ENCODE results near the gene JMJD6.
"Not testable (repeated sequence)": the region's sequence is repeated elsewhere in the genome, so short reads cannot be mapped to it uniquely, and the experiment has no call there.

Gene JMJD6

DNA sequence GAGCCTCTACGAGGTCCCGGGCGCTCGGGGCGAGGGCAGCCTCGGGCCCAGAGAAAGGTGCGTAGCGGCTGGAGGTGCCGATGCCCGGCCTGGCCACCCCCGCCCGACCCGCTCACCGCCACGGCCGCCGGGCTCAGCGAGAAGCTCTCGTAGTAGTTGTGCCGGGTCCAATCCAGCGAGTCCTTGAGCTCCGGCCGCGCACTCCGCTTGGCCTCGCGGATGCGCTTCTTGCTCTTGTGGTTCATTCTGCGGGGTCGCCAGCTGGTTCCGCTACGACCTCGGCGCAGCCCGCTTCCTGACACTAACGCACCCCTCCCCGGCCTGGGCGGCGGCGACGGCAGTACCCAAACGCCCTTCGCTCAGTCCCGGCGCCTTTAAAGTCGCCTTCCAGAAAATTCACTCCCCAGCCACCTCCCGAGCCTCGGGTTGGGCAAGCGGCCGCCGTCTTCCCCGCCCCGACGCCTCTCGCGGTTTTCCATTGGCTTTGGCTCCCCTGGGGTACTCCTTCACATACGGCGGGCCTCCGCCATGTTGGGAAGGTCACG, at the start of gene JMJD6:
Gene JMJD6 (minus strand): TSS at position 376 of the 545 bp plus-strand sequence. CDS start 131 bp downstream, at position 245.
- ATAC-seq (replicated peaks) (peak; percentile 81 to 84), DNase-seq (peak; percentile 95)
- H3K27ac Mint-ChIP-seq = peak within 1 kb of the TSS; percentile 98
- peak within 1 kb of the TSS; percentile 91 to 97 for H3K4me3 Mint-ChIP-seq
- peaks cover 26 to 39% of the 10 kb centered on the region in 2 donors for H3K4me1 Mint-ChIP-seq
- peaks cover 15 to 42% of the 10 kb centered on the region in 2 donors for H3K36me3 Mint-ChIP-seq
- H3K27me3 Mint-ChIP-seq = no peaks in the 10 kb centered on the region
- no peaks in the 10 kb centered on the region for H3K9me3 Mint-ChIP-seq

DNA sequence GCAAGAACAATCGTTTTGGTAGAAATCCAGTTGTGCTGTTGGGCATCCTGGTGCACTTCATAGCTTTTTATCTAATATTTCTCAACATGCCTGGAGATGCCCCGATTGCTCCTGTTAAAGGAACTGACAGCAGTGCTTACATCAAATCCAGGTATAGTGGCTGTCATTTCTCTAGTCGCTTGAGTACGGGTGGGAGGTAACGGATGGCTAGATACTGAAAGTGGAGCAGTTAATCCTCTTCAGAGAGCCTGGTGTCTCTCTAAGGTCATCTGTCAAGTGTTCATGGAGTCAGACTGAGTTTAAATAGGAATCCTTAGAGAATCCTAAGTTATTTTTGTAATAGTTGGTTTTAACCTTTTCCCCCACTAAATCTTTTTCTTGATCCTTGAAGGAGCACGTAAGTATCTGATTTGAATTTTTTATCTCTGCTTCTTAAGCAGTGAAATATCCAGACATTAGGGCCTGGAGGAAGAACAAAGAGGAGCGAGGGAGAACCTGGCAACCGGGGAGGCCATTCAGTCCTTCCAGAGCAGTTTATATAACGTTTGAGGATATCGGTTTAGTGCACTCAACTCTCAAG, 48.7 kb upstream of the JMJD6 start:
- Mint-ChIP-seq H3K27ac (no peak overlapping the region), H3K4me3 (no peak overlapping the region), H3K4me1 (peaks cover 0 to 7% of the 10 kb centered on the region in 2 donors), H3K9me3 (no peaks in the 10 kb centered on the region), H3K36me3 (peaks cover 48 to 54% of the 10 kb centered on the region in 2 donors), H3K27me3 (no peaks in the 10 kb centered on the region)
- ATAC-seq (replicated peaks) (no peak), DNase-seq (no peak)

DNA sequence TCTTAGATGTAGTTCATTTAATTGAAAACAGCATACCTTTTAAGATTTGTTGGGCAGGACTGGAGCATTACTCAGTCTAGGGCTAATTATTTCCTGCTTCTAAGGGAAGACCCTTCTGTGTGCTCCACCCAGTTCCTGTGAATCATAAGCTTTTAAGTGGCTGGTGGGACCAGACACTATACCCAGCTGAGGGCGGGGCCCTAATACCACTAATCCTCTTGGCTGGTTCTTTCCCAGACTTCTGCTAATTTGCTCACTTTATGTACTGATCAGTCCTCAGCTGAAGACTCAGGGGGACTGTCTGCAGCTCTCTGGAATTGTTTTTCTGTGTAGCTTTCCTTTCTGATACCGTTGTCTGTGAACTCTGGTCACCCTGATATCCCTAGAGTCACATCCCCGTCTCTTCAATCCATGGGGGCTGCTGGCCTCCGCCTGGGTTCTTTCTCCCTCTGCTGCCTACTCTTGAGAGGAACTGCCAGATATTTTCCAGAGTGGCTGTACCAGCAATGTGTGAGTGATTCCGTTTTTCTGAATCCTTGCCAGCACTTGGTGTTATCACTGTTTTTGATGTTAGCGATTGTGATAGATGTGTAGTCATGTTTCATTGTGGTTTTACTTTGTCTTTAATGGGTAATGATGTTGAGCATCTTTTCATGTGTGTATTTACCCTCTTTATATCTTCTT, 46.6 kb upstream of the JMJD6 start:
- H3K4me1 Mint-ChIP-seq = peaks cover 0 to 7% of the 10 kb centered on the region in 2 donors

DNA sequence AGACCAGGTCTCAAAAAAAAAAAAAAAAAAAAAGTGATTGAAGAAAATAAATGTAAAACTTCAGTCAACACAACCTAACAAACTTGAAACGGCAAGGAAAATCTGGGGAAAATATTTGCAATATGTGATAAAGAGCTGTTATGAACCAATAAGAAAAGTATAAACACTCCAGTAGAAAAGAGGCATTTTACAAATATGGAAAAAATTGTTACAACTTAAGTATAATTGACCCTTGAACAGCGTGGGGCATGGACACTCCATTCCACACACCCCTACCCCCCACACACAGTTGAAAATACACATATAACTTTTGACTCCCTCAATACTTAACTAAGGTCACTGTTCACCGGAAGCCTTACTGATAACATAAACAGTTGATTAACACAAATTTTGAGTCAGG, 32.2 kb upstream of the JMJD6 start:
- peaks cover 20 to 31% of the 10 kb centered on the region in 2 donors for H3K36me3 Mint-ChIP-seq

More for the DNA sequence above, 46.6 kb upstream of the JMJD6 start:
- no peaks in the 10 kb centered on the region for H3K9me3 Mint-ChIP-seq
- peak in 1 of 2 donors; percentile 20 for ATAC-seq (replicated peaks)
- no peaks in the 10 kb centered on the region for H3K27me3 Mint-ChIP-seq
- peaks cover 43 to 55% of the 10 kb centered on the region in 2 donors for H3K36me3 Mint-ChIP-seq
- no peak overlapping the region for H3K4me3 Mint-ChIP-seq
- no peak overlapping the region for H3K27ac Mint-ChIP-seq
- DNase-seq = no peak

DNA sequence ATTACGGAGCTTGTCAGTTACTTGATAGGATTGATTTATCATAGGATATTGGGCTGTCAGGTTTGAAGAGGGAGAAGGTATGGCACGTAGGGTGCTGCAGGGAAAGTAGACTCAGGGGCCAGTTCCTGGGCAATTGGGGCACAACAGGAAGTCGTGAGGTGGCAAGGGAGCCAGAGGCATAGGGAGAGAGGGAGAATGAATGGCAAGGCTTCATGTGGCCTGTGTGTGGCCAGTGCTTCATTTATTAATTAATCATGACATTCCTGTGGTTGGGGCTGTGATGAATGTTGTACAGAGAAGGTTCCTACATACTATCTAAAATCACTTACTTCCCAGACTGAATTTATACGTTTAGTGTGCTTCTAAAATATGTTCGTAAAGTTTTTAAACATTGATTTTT, 30.9 kb upstream of the JMJD6 start:
- H3K4me3 Mint-ChIP-seq = no peak overlapping the region
- no peak overlapping the region for H3K27ac Mint-ChIP-seq
- no peaks in the 10 kb centered on the region for H3K27me3 Mint-ChIP-seq
- H3K9me3 Mint-ChIP-seq = no peaks in the 10 kb centered on the region
- peaks cover 22 to 36% of the 10 kb centered on the region in 2 donors for H3K36me3 Mint-ChIP-seq
- DNase-seq = no peak
- ATAC-seq (replicated peaks) = no peak
- peaks cover 1 to 9% of the 10 kb centered on the region in 2 donors for H3K4me1 Mint-ChIP-seq

More for the DNA sequence above, 32.2 kb upstream of the JMJD6 start:
- peaks cover 0 to under 1% of the 10 kb centered on the region in 2 donors for H3K4me1 Mint-ChIP-seq
- ATAC-seq (replicated peaks) (no peak), DNase-seq (no peak)
- H3K27ac Mint-ChIP-seq = no peak overlapping the region
- no peak overlapping the region for H3K4me3 Mint-ChIP-seq
- H3K9me3 Mint-ChIP-seq = no peaks in the 10 kb centered on the region
- no peaks in the 10 kb centered on the region for H3K27me3 Mint-ChIP-seq

DNA sequence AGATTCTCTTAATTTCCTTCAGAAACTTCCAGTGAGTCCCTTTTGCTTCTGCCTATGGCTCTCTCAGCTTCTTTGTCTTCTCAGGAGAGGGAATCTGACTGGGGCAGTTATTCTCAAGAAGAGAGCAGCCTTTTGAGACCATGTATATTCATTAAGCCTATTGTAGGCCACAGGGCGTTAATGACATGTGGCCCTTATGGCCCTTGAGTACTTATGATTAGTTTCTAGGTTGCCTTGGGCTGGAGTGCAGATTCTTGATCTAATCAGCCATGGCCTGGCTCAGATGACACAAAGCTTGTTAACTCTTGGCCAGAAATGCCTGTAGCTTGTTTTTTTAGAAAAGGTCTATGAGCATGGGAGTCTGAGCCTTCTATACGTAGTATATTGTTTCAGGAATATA, 28.9 kb upstream of the JMJD6 start:
- no peak for DNase-seq
- H3K4me3 Mint-ChIP-seq = no peak overlapping the region
- H3K4me1 Mint-ChIP-seq = peaks cover 1 to 9% of the 10 kb centered on the region in 2 donors
- ATAC-seq (replicated peaks) = no peak
- peaks cover 24 to 35% of the 10 kb centered on the region in 2 donors for H3K36me3 Mint-ChIP-seq
- H3K27ac Mint-ChIP-seq = no peak overlapping the region
- H3K9me3 Mint-ChIP-seq = no peaks in the 10 kb centered on the region
- H3K27me3 Mint-ChIP-seq = no peaks in the 10 kb centered on the region

DNA sequence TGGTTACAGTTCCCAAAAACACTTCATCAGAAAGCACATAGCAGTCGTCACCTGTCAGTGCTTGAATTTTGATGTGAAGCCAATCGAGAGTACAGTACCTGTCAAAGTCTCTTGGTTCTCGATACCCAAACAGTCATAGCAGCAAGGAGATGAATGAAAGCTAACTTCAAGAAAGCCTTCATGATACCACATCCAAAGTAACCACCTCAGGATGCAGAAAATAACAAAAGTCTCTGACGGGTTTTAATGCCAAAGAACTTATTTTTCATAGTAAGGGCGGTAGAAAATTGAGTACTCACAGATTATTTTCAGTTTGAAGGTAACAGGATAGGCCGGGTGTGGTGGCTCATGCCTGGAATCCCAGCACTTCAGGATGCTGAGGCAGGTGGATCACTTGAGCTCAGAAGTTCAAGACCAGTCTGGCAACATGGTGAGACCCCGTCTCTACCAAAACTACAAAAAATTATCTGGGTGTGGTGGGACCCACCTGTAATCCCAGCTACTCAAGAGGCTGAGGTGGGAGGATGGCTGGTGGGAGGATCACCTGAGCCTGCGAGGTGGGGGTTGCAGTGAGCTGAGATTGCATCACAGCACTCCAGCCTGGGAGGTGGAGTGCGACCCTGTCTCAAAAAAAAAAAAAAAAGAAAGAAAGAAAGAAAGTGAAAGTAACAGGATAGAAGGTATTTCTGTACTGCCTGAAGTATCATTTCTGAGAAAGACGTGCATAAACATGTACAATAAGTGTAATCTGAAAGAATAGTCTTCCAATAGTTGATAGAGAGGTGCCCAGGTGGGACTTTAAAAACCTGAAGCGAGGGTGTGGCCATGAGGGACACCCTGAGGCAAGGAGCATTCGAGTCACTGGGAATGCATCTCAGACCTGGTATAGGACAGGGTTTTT, 26.9 kb upstream of the JMJD6 start:
- no peak for DNase-seq
- ATAC-seq (replicated peaks) = no peak
- Mint-ChIP-seq H3K27me3 (no peaks in the 10 kb centered on the region), H3K36me3 (peaks cover 28 to 41% of the 10 kb centered on the region in 2 donors), H3K27ac (peak overlapping the region; percentile 80), H3K9me3 (no peaks in the 10 kb centered on the region), H3K4me1 (peaks cover 1 to 9% of the 10 kb centered on the region in 2 donors), H3K4me3 (no peak overlapping the region)

DNA sequence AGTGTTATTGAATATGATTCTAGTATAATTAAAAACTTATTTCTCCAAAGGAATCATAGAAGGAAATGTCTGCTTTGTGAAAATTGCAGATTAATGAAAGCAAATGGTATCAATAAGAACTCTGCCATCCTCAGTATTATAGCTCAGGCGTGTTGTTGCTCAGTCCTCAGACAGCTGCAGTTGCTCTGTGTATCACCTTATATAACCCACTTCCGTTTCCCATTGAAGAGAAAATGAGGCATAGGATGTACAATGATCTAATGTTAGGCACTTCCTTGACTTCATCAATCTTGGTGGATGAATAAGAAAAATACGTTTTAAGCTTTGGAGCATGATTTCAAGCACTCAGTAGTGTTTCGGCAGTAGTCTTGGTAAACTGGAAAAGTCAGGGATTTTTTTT, 25.6 kb upstream of the JMJD6 start:
- peaks cover 27 to 41% of the 10 kb centered on the region in 2 donors for H3K36me3 Mint-ChIP-seq

DNA sequence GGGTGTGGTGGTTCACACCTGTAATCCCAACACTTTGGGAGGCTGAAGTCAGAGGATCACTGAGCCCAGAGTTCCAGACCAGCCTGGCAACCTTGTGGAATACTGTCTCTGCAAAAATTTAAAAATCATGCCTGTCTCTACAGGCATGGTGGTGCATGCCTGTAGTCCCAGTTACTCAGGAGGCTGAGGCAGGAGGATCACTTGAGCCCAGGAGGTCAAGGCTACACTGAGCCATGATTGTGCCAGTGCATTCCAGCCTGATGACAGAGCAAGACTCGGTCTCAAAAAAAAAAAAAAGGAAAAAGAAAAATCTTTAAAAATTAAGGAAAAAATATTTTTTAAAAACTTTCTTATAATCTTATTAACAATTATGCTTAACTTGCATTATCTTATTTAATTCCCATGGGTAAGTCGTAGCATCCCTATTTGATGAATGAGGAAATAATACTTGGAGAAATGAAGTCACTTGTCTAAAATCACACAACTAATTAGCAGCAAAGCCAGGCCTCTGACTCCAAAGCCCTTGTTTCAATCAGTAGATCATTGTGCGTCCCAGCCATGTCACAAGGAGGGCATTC, 25.1 kb upstream of the JMJD6 start:
- no peak overlapping the region for H3K27ac Mint-ChIP-seq
- H3K27me3 Mint-ChIP-seq = no peaks in the 10 kb centered on the region
- no peak overlapping the region for H3K4me3 Mint-ChIP-seq
- no peak for ATAC-seq (replicated peaks)
- peaks cover 3 to 9% of the 10 kb centered on the region in 2 donors for H3K4me1 Mint-ChIP-seq
- H3K9me3 Mint-ChIP-seq = no peaks in the 10 kb centered on the region
- DNase-seq = no peak
- peaks cover 23 to 39% of the 10 kb centered on the region in 2 donors for H3K36me3 Mint-ChIP-seq

More for the DNA sequence above, 25.6 kb upstream of the JMJD6 start:
- H3K27me3 Mint-ChIP-seq = no peaks in the 10 kb centered on the region
- no peaks in the 10 kb centered on the region for H3K9me3 Mint-ChIP-seq
- no peak for DNase-seq
- no peak for ATAC-seq (replicated peaks)
- H3K27ac Mint-ChIP-seq = no peak overlapping the region
- peaks cover 3 to 9% of the 10 kb centered on the region in 2 donors for H3K4me1 Mint-ChIP-seq
- no peak overlapping the region for H3K4me3 Mint-ChIP-seq

GRCh38 chr17:76748657-76749056, 22.3 kb upstream of the JMJD6 start:
- DNase-seq = no peak
- H3K27ac Mint-ChIP-seq = no peak overlapping the region
- H3K27me3 Mint-ChIP-seq = no peaks in the 10 kb centered on the region
- peaks cover 28 to 53% of the 10 kb centered on the region in 2 donors for H3K36me3 Mint-ChIP-seq
- ATAC-seq (replicated peaks) = no peak
- H3K4me3 Mint-ChIP-seq = no peak overlapping the region
- no peaks in the 10 kb centered on the region for H3K9me3 Mint-ChIP-seq
- H3K4me1 Mint-ChIP-seq = peaks cover 5 to 13% of the 10 kb centered on the region in 2 donors

DNA sequence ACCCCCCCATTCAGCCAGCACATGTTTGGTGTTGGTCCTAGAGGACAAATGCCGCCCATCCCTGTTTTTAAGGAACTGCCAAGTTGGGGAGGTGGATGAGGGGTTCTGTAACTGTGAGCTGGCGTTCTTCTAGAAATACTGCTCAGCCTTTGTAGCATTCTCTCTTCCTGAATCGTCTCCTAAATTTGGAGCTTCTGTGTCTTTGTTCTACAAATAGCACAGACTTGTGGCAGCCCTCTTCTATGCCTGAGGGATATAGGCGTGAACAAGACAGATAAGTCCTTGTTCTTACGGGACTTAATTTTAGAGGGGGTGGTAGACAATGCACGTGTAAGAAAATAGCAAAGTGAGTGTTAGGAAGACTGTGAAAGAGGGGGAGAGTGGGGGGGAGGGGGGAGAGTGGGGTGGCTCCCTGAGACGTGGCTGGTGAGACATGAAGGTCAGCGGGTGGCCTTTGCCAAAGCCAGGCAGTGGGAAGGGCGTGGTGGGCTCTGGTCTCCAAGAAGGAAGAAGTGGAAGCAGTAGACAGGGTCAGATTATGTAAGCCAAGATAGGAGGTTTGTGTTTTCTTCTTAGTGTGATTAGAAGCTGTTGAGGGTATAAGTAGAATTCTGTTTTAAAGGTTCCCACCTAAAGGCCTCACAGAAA, 21.4 kb upstream of the JMJD6 start:
- H3K9me3 Mint-ChIP-seq = no peaks in the 10 kb centered on the region
- no peak overlapping the region for H3K4me3 Mint-ChIP-seq
- peaks cover 22 to 45% of the 10 kb centered on the region in 2 donors for H3K36me3 Mint-ChIP-seq
- ATAC-seq (replicated peaks) (no peak), DNase-seq (no peak)
- H3K4me1 Mint-ChIP-seq = peaks cover 3 to 6% of the 10 kb centered on the region in 2 donors
- H3K27me3 Mint-ChIP-seq = no peaks in the 10 kb centered on the region
- no peak overlapping the region for H3K27ac Mint-ChIP-seq

DNA sequence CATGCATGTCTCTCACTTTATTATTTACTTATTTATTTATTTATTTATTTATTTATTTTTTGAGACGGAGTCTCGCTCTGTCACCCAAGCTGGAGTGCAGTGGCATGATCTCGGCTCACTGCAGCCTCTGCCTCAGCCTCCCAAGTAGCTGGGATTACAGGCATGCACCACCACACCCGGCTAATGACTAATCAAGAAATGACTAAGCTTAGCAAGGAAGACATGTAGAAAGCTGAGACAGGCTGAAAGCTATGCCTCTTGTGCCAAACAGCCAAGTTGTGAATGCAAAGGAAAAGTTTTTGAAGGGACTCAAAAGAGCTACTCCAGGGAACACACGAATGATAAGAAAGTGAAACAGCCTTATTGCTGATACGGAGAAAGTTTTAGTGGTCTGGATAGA, 19.4 kb upstream of the JMJD6 start:
- not testable (repeated sequence) for DNase-seq; H3K4me1 Mint-ChIP-seq; H3K27me3 Mint-ChIP-seq; ATAC-seq (replicated peaks); H3K9me3 Mint-ChIP-seq; H3K4me3 Mint-ChIP-seq; H3K27ac Mint-ChIP-seq
- H3K36me3 Mint-ChIP-seq = peaks cover 22 to 47% of the 10 kb centered on the region in 2 donors

- Mint-ChIP-seq H3K36me3 (peaks cover 19 to 44% of the 10 kb centered on the region in 2 donors), H3K9me3 (no peaks in the 10 kb centered on the region), H3K4me1 (peaks cover 6 to 10% of the 10 kb centered on the region in 2 donors), H3K27ac (no peak overlapping the region), H3K4me3 (no peak overlapping the region), H3K27me3 (no peaks in the 10 kb centered on the region)
- ATAC-seq (replicated peaks) (no peak), DNase-seq (no peak)
These were observed 18.3 kb upstream of the JMJD6 start for GRCh38 chr17:76744747-76745146.
